PC-3 (cell line): ENCODE data around the gene LRRC75A. TPM values are rescaled to one million over a fixed set of nuclear protein-coding genes. Genes with fewer than 3 reads are reported as not detected.

Experiments
- ATAC-seq: fragments of 200-7000 bp; cut with Tn5 transposase; 2 replicates; pipeline ENCODE4 v1.9.1; 2020; ENCODE audit warnings: mild to moderate bottlenecking, moderate library complexity
- BruUV-seq: library from RNA; stranded (reverse); fragments of 400-500 nt; replicated peaks from 2 replicates; lab custom pipeline; 2021; lab: Mats Ljungman, UMichigan
- CTCF ChIA-PET: fragments of 300-600 bp; sonication (Branson Sonifier 250); formaldehyde crosslinking; loops from one replicate; lab custom pipeline; 2022; ENCODE audit warnings: antibody characterized with exemption; lab: Charles Lee
- POLR2A ChIA-PET: fragments of 300-600 bp; sonication (Branson Sonifier 250); formaldehyde crosslinking; loops from one replicate; lab custom pipeline; 2022; ENCODE audit warnings: antibody characterized with exemption; ENCODE audit not compliant: unreplicated experiment; lab: Charles Lee
- DNase-seq: peaks from one replicate; pipeline ENCODE4 v3.0.0-alpha.2; 2015
- H2AFZ ChIP-seq: fragments of 300-600 bp; sonication (generic); 2 replicates; pipeline ENCODE4 v1.6.0; 2016; ENCODE audit warnings: antibody characterized with exemption, low read length
- H3F3A ChIP-seq: fragments of 300-600 bp; sonication (generic); one replicate; pipeline ENCODE4 v1.6.0; 2017; ENCODE audit warnings: antibody characterized with exemption, low read length, control low read depth, mild to moderate bottlenecking; ENCODE audit not compliant: unreplicated experiment
- H3K27ac ChIP-seq: fragments of 300-600 bp; sonication (generic); 2 replicates; pipeline ENCODE4 v1.5.1; 2016; ENCODE audit warnings: mild to moderate bottlenecking, low read length
- H3K27me3 ChIP-seq: fragments of 300-600 bp; sonication (generic); 2 replicates; pipeline ENCODE4 v1.6.1; 2016; ENCODE audit warnings: low read length, mixed read lengths
- H3K36me3 ChIP-seq: fragments of 300-600 bp; sonication (generic); 2 replicates; pipeline ENCODE4 v1.6.1; 2016; ENCODE audit warnings: low read depth, mixed run types, low read length, mixed read lengths
- H3K4me1 ChIP-seq: fragments of 300-600 bp; sonication (generic); 2 replicates; pipeline ENCODE4 v1.5.1; 2016; ENCODE audit warnings: low read length; ENCODE audit not compliant: insufficient read depth
- H3K4me2 ChIP-seq: fragments of 300-600 bp; sonication (generic); 2 replicates; pipeline ENCODE4 v1.6.0; 2016; ENCODE audit warnings: low read length
- H3K4me3 ChIP-seq: fragments of 300-600 bp; sonication (generic); 2 replicates; pipeline ENCODE4 v1.5.1; 2016; ENCODE audit warnings: mild to moderate bottlenecking, low read length, mixed read lengths
- H3K79me2 ChIP-seq: fragments of 300-600 bp; sonication (generic); 2 replicates; pipeline ENCODE4 v1.6.1; 2017; ENCODE audit warnings: low read length, mixed read lengths
- H3K9ac ChIP-seq: fragments of 300-600 bp; sonication (generic); 2 replicates; pipeline ENCODE4 v1.6.0; 2016; ENCODE audit warnings: mild to moderate bottlenecking, low read length
- H3K9me2 ChIP-seq: fragments of 300-600 bp; sonication (generic); replicated peaks from 2 replicates; pipeline ENCODE4 v1.6.1; 2016; ENCODE audit warnings: mixed run types, low read length, mixed read lengths
- H3K9me3 ChIP-seq: fragments of 300-600 bp; sonication (generic); 2 replicates; pipeline ENCODE4 v1.6.1; 2016; ENCODE audit warnings: low read length, mixed read lengths
- H4K20me1 ChIP-seq: fragments of 300-600 bp; sonication (generic); 2 replicates; pipeline ENCODE4 v1.6.1; 2016; ENCODE audit warnings: low read length, mixed read lengths
- EZH2 ChIP-seq: fragments of 300-600 bp; sonication (generic); IDR thresholded peaks from one replicate; pipeline ENCODE4 v1.6.1; 2017; ENCODE audit warnings: antibody characterized with exemption, mild to moderate bottlenecking, low read length; ENCODE audit not compliant: unreplicated experiment
- EZH2phosphoT487 ChIP-seq: fragments of 300-600 bp; sonication (generic); IDR thresholded peaks from 2 replicates; pipeline ENCODE4 v1.6.1; 2018; ENCODE audit warnings: mild to moderate bottlenecking, antibody characterized with exemption, low read length, borderline replicate concordance
- intact Hi-C: fragments of 100-400 bp; cut with micrococcal nuclease; formaldehyde crosslinking; loops from 2 replicates; pipeline ENCODE4 v1.9.0; 2023
- total RNA-seq: library from RNA; depleted of rRNA; stranded (reverse); fragments of >200 nt; gene quantifications from 2 replicates; pipeline ENCODE4 v1.2.3, GENCODE V29; 2014
- TF ChIP-seq, protein P1 (sequence below): fragments of 300-600 bp; sonication (generic); conservative IDR thresholded peaks from 2 replicates; pipeline ENCODE4 v1.5.1; 2017; ENCODE audit warnings: antibody characterized with exemption, low read depth, mild to moderate bottlenecking, low read length

Gene LRRC75A
- total RNA-seq, 1 experiment from 2014 or later: 15.8 TPM

DNA sequence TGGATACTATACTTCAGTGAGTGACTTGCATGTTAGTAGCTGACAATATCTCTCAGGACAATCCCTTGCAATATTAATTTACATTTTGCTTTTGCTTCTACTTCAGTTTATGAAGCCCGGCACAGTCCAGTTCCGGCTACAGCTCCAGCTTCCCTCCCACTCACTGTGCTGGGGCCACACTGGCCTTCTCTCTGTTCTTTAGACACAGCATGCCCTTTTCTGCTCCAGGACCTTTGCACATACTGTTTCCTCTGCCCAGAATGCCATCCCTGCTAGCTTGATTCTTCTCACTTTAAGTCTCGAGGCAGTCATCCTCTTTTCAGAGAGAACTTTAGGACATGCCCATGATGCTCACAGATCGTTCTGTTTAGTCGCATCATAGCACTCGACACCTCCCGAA is 25.5 kb upstream of the LRRC75A start:
- H3K9ac ChIP-seq: no peak overlapping the region
- no peak overlapping the region for H3K4me3 ChIP-seq
- no peaks in the 10 kb centered on the region for H3K9me3 ChIP-seq
- ATAC-seq (no peak), DNase-seq (no peak)
- H3F3A ChIP-seq: no peaks in the 10 kb centered on the region
- intact Hi-C loops: no loop called here
- H3K27ac ChIP-seq: no peak overlapping the region
- CTCF ChIA-PET: no interaction called here
- no peak overlapping the region for H3K4me2 ChIP-seq
- H3K4me1 ChIP-seq: peaks cover 14% of the 10 kb centered on the region
- no peak for TF ChIP-seq EZH2phosphoT487
- TF ChIP-seq EZH2: no peak
- TF ChIP-seq, protein P1, sequence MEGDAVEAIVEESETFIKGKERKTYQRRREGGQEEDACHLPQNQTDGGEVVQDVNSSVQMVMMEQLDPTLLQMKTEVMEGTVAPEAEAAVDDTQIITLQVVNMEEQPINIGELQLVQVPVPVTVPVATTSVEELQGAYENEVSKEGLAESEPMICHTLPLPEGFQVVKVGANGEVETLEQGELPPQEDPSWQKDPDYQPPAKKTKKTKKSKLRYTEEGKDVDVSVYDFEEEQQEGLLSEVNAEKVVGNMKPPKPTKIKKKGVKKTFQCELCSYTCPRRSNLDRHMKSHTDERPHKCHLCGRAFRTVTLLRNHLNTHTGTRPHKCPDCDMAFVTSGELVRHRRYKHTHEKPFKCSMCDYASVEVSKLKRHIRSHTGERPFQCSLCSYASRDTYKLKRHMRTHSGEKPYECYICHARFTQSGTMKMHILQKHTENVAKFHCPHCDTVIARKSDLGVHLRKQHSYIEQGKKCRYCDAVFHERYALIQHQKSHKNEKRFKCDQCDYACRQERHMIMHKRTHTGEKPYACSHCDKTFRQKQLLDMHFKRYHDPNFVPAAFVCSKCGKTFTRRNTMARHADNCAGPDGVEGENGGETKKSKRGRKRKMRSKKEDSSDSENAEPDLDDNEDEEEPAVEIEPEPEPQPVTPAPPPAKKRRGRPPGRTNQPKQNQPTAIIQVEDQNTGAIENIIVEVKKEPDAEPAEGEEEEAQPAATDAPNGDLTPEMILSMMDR: no peak
- BruUV-seq: no TSS peak
- H3K27me3 ChIP-seq: no peaks in the 10 kb centered on the region
- H4K20me1 ChIP-seq: no peaks in the 10 kb centered on the region
- H3K36me3 ChIP-seq: no peaks in the 10 kb centered on the region
- POLR2A ChIA-PET: no interaction called here
- no peaks in the 10 kb centered on the region for H3K9me2 ChIP-seq
- no peak overlapping the region for H2AFZ ChIP-seq
- H3K79me2 ChIP-seq: no peaks in the 10 kb centered on the region

DNA sequence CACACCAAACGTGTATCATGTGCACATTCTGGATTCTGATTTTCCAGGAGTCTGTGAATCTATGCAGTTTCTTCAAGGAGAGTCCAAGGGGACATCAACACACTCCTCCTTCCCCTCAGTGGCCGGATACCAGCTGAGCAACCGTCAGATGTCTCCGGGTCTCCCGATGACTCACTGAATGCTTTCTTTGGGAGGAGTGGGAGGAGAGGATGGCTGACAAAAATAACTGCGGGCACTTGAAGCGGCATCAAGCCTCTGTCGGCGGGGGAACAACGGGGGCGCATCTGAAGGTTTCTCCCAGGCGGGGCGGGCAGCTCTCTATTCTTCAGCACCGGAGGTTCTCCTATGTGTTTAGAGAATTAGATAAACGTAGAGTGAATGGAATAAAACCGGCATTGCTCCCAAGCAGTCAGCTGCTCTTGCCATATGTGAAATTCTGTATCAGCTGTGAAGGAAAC is 24.6 kb upstream of the LRRC75A start:
- Histone ChIP-seq H2AFZ (peak overlapping the region; percentile 60), H3K27ac (no peak overlapping the region), H3K9ac (no peak overlapping the region), H3K79me2 (no peaks in the 10 kb centered on the region), H3K4me1 (peaks cover 14% of the 10 kb centered on the region), H3K4me2 (peak overlapping the region; percentile 59), H3K9me3 (no peaks in the 10 kb centered on the region), H3K4me3 (peak overlapping the region; percentile 28), H3K27me3 (no peaks in the 10 kb centered on the region), H3K36me3 (no peaks in the 10 kb centered on the region), H3F3A (no peaks in the 10 kb centered on the region), H4K20me1 (no peaks in the 10 kb centered on the region), H3K9me2 (no peaks in the 10 kb centered on the region)
- ATAC-seq (peak; percentile 80), DNase-seq (peak; percentile 75)
- no TSS peak for BruUV-seq
- no peak for TF ChIP-seq EZH2phosphoT487
- TF ChIP-seq, protein P1: no peak
- TF ChIP-seq EZH2: no peak
- intact Hi-C loops: no loop called here
- POLR2A ChIA-PET: no interaction called here
- CTCF ChIA-PET: no interaction called here

DNA sequence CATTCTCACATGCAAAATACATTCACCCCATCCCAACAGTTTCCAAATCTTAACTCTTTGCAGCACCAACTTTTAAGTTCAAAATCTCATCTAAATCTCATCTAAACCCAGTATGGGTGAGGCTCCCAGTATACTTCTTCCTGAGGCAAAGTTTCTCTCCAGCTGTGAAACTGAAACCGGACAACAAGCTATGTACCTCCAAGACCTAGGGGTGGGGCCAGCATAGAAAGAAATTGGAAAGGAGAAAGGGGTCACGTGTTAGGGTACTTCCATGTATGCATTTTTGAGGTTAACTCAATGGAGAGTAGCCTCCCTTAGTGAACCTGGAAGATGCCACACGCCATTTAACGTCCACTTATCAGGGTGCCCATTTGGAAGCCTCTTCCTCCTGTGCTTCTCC is 23.9 kb upstream of the LRRC75A start:
- ATAC-seq: no peak
- POLR2A ChIA-PET: no interaction called here
- Histone ChIP-seq H4K20me1 (no peaks in the 10 kb centered on the region), H3K27ac (no peak overlapping the region), H3K9me2 (no peaks in the 10 kb centered on the region), H3K27me3 (no peaks in the 10 kb centered on the region), H3F3A (no peaks in the 10 kb centered on the region), H3K36me3 (no peaks in the 10 kb centered on the region), H2AFZ (no peak overlapping the region), H3K9ac (no peak overlapping the region), H3K9me3 (no peaks in the 10 kb centered on the region), H3K4me3 (no peak overlapping the region), H3K4me2 (no peak overlapping the region; the same call in 1 of the 2 replicates), H3K4me1 (peaks cover 11% of the 10 kb centered on the region), H3K79me2 (no peaks in the 10 kb centered on the region)
- TF ChIP-seq EZH2 (no peak), EZH2phosphoT487 (no peak)
- TF ChIP-seq, protein P1: no peak
- CTCF ChIA-PET: no interaction called here
- no TSS peak for BruUV-seq
- no peak for DNase-seq
- intact Hi-C loops: no loop called here
